T47D (cell line): ENCODE measurements around the gene NCEH1.

Experiments
- DNase-seq, 2 experiments: peaks; one replicate each; pipeline versions ENCODE4 v3.0.0 to v3.0.0-alpha.2; 2011 to 2012; ENCODE audit warnings: low read depth in 1 of 2, low spot score in 1 of 2
- JUND ChIP-seq: IDR thresholded peaks from 2 replicates; pipeline ENCODE4 v1.6.1; 2012; ENCODE audit warnings: low read depth
- in situ Hi-C: cut with HindIII; loops from 2 replicates; pipeline ENCODE4 v1.10.0; 2016; ENCODE audit warnings: low sequenced_read_pairs, low pct_unique_long_range_greater_than_20kb

NCEH1 gene

DNA sequence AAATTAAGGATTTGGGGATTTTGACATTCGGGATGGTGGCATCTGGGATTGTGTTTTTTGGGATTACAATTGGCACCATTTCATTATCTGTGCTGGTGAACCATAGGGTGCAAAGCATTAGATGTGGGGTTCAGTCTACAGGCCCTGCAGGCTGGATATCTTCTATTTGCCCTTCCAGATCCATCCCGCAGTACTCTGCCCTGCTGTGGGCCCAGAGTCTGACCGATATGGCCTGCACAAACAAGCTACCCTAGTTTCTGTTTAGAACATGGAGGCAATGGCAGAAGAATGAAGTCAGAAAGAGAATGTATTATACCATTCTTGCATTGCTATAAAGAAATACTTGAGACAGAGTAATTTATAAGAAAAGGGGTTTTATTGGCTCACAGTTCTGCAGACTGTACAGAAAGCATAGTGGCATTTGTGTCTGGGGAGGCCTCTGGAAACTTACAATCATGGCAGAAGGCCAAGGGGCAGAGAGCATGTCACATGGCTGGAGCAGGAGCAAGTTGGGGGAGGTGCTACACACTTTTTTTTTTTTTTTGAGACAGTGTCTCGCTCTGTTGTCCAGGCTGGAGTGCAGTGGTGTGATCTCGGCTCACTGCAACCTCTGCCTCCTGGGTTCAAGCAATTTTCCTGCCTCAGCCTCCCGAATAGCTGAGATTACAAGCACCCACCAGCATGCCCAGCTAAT, 93.7 kb downstream of the NCEH1 start:
- in situ Hi-C loops, result no loop called here
- no peak for DNase-seq
- TF ChIP-seq JUND, result no peak

DNA sequence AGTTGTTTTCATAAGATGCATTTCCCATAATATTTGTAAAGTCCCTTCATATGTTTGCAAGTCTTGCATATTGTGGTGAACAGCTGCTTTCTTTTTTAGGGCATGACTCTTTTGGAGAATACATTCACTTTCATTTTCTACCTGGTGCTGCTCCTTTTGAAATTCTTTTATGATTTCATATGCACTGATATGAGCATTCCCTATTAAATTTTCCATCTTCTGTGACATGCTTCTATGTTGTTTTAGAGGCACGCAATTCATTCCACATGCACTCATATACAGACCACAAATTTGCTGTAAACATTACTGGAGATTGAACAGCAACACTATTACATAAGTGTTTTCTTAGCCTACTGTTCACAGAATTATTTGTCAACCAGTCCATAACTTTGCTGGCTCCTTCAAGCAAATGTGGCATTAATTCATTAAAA, 94.8 kb downstream of the NCEH1 start:
- TF ChIP-seq JUND, result no peak
- in situ Hi-C loops, result no loop called here
- DNase-seq, result no peak

DNA sequence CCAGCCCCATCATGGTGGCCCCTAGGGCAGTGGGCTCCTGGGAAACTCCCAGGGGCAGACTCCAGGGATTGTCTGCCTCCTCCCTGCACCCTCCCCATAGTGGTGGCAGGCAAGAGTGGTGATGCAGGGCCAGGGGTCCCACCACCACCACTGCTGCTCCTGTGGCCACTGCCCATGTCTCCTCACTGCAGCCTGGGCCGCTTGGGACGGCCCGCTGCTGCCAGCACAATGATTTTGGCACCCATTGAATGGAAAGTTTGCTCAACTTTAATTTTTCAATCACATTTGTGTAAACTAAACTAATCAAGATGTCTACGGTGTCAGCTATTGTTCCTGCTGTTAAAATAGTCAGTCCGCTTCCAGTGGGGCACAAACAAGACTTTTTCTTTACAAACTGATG, 95.6 kb downstream of the NCEH1 start:
- TF ChIP-seq JUND, result no peak
- DNase-seq, result no peak
- in situ Hi-C loops, result no loop called here

DNA sequence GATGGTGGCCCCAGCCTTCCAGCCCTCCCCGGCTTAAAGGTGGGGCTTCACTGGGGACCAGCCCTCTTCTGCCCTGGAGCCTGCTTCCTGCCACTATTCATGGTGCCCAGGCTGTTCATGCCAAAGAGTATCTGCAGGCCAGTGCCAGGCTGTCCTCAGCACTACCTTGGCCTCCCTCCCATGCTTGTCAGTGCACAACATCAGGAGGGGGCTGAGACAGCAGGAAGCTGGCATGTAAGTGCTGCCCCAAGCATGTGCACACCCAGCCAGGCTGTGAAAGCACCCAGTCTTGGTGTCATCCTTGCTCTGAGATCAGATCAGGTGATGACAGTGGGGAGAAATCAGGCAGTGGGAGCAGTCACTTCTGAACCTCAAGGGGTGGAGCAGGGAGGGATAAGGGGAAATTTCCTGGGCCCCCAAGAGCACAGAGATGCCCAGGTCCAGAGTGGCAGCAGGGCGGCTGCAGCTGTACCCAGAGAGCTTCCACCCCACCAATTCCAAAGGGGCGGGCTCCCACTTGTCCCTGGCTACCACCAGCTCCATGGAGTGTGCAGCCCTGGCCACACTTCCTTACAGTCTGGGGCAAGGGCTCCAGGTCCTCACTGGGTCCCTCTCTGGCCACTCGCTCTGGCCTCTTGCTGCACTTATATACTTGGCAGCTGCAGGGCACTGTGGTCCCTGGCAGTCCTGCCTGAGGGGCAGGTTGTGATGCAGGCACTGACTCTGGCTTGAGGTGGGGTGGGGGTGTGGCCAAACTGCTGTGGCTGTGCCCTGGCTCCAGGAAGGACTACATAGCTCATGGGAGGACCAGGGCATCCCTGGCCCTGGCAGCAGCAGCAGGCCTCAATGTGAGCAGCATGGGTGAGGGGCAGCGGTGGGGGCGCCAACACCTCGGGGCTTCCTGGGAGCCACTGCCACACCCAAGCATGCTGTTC, 96.3 kb downstream of the NCEH1 start:
- DNase-seq, result no peak

DNA sequence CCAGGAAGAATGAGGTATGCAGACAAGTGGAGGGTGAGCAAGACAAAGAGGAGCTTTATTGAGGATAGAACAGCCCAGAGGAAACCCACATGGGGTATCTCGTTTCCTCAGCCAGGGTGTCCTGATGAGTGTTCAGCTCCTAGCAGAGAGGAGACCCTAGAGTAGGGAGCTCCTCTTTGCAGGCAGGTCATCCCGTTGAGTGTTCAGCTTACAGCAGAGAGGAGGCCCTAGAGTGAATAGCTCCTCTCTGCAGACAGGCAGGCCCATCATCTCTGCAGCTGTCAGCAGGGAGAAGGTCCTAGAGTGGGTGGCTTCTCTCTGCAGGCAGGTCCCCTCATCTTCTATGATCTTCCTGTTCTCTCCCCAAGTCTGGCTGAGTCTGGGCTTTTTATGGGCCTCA, 97.0 kb downstream of the NCEH1 start:
- no peak for DNase-seq
- no peak for TF ChIP-seq JUND
- in situ Hi-C loops, result no loop called here

More for the DNA sequence above, 96.3 kb downstream of the NCEH1 start:
- in situ Hi-C loops, result no loop called here
- no peak for TF ChIP-seq JUND

DNA sequence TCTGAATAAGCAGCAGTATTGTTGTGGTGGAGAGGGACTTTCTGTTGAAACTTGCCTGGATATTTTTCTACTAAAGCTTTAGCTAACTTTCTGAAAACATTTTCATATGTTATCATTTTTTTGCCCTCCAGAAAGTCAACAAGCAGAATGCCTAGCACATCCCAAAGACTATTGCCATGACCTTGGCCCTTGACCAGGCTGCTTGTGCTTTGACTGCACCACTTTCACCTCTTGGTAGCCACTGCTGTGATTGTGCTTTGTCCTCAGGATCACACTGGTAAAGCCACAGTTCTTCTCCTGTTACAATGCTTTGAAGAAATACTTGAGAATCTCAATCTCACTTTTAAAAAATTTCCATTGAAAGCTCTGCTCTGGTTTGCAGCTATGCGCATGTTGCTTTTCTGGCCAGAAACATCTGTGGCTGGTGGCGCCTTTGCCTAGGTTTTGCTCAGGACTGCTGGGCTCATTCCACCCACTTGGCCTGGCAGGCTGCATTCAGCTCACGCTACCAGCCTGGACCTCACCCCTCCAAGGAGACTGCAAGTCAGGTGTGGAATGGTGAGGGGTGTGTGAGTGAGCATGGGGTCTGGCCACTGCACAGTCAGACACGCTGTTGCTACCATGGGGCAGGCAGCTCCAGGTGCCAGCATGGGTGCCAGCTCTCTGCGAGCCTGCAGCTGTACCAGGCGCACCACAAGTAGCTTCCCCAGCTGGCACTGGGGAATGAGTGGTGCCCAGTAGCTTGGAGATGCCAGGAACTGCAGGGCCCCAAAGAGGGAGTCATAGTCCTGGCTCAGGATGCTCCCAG, 97.8 kb downstream of the NCEH1 start:
- TF ChIP-seq JUND, result no peak
- DNase-seq, result no peak
- in situ Hi-C loops, result no loop called here

DNA sequence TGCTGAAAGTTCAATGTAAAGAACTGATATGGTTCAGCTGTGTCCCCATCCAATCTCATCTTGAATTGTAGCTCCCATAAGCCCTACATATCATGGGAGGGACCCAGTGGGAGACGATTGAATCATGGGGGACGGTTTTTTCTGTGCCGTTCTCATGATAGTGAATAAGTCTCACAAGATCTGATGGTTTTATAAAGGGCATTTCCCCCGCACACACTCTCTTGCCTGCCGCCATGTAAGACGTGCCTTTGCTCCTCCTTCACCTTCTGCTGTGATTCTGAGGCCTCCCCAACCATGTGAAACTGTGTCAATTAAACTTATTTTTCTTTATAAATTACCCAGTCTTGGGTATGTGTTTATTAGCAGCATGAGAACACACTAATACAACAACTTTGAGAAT, 101.1 kb downstream of the NCEH1 start:
- no peak for TF ChIP-seq JUND
- in situ Hi-C loops, result no loop called here
- no peak for DNase-seq

DNA sequence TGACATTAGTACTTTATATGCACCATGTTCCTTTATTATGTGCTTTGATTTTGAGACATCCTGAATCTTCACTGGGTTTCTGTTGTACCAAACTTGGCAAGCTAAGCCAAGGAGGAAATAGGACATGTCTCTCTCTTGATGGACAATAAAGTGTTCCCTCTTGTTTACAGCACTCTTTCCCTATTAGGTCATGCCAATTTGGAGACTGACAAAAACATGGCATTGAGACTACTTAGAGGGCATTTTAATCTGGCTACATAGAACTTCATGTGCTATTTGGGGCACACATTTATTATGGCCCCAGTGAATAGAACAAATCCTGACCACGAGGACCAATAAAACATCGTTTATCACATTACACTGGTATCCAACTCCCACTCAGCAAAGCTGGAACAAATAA, 102.3 kb downstream of the NCEH1 start:
- TF ChIP-seq JUND, result no peak
- DNase-seq, result no peak
- in situ Hi-C loops, result no loop called here

DNA sequence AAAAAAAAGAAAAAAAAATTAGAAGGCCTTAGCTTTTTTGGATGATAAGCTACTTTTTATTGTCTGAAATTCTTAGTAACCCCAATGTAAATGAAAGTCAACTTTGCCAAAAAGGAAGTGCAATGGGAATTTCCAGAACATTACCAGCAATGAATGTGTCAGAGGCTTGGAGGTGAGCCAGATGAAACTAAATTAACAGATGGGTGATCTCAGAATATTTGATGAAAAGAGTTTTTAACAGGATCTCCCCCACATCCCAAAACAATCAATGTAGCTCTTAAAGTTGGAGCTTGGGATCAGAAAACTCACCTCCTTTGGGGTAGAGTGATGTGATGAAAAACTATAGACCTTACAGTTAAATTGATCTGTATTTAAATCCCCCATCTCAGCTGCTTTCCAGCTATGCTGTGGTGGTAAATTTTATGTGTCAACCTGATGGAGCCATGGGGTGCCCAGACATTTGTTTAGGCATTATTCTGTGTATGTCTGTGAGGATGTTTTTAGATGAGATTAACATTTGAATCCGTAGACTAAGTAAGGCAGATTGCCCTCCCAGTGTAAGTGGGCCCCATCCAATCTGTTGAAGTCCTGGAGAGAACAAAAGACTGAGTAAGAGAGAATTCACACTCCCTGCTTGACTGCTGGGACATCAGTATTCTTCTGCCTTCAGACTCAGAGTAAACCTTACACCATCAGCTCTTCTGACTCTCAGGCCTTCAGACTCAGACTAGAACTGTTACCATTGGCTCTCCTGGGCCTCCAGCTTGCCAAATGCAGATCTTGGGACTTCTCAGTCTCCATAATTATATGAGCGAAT, 103.4 kb downstream of the NCEH1 start:
- no peak for TF ChIP-seq JUND
- DNase-seq, result no peak
- in situ Hi-C loops, result no loop called here

DNA sequence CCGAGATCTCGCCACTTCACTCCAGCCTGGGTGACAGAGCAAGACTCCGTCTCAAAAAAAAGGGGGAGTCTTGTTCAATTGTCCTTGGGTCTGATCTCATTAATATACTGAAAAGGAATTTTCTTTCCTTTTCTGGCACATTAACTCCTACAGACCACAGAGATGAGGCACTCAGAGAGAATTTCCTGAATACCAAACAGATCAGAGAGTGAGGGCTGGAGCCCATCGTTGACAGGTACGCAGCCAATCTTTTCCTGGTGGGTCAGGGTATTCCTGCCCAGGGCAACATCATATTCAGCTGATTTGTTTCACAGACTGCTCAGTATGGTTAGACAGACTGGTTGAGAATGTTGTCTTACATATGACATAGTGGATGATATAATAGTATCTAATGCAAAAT, 104.8 kb downstream of the NCEH1 start:
- TF ChIP-seq JUND, result no peak
- in situ Hi-C loops, result no loop called here
- DNase-seq, result no peak

DNA sequence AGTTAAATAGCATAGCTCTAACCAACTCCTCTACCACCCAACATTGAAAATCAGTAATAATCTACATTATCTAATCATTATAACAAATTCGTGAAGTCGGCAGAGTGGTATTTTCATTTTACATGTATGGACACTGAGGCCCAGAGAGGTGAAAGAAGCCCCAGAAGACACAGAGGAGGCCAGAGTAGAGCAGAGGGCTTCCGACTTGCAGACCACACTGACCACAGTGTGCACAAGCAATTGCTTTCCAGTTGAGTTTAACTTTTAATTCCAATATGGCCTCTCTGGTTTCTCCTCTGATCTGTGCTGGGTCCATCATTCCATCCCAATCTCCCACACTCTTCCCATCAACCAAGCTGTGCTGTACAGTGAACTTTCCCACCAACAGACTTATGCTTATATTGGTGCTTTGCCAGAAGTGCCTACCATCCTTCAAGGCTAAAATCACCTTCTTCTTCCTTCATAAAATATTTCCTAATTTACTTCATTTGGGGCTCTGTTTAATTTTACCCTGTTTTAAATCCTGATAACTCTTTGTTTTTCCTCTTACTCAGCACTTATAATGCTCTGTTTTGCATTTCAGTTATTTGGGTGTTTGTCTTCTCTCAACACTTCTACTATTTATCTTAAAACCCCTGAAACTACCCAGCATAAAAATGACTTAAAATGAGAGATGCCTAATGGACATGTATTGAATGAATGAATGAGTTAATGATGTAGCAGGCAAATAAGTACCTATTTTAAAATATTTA, 105.8 kb downstream of the NCEH1 start:
- no peak for TF ChIP-seq JUND
- in situ Hi-C loops, result no loop called here
- no peak for DNase-seq
